WERI-Rb-1 (cell line): ENCODE data around the gene HUS1.

Experiments
- DNase-seq: peaks from one replicate; pipeline ENCODE4 v3.0.0-alpha.2; 2020
- H3K27ac ChIP-seq: fragments of 250-450 bp; sonication (Bioruptor Pico); 2 replicates; pipeline ENCODE4 v1.5.1; 2020; ENCODE audit warnings: mild to moderate bottlenecking, moderate library complexity
- H3K27me3 ChIP-seq: fragments of 250-450 bp; sonication (Bioruptor Pico); 2 replicates; pipeline ENCODE4 v1.5.1; 2021; ENCODE audit warnings: mild to moderate bottlenecking, low read depth, moderate library complexity; ENCODE audit not compliant: insufficient read depth, severe bottlenecking
- H3K36me3 ChIP-seq: fragments of 250-450 bp; sonication (Bioruptor Pico); 2 replicates; pipeline ENCODE4 v1.5.1; 2020; ENCODE audit warnings: mild to moderate bottlenecking, moderate library complexity
- H3K4me3 ChIP-seq: 2 replicates; pipeline ENCODE4 v1.5.1; 2011; ENCODE audit warnings: low read depth, mild to moderate bottlenecking, control low read depth, low read length
- H3K9me3 ChIP-seq: fragments of 250-450 bp; sonication (Bioruptor Pico); 2 replicates; pipeline ENCODE4 v1.5.1; 2021; ENCODE audit warnings: mild to moderate bottlenecking, moderate library complexity; ENCODE audit not compliant: severe bottlenecking
- TF ChIP-seq, protein P1 (sequence below): IDR thresholded peaks from 2 replicates; pipeline ENCODE4 v1.5.1; 2011; ENCODE audit warnings: low read depth, mild to moderate bottlenecking, control low read depth, inconsistent platforms, low read length

HUS1 gene

GRCh38 chr7:47979145-47979831 lies at the start of gene HUS1:
TSS of gene HUS1 (minus strand) at chr7:47979615. CDS start at chr7:47979519, 96 bp downstream.
- peaks cover 3% of the 10 kb centered on the region for H3K9me3 ChIP-seq
- TF ChIP-seq, protein P1, sequence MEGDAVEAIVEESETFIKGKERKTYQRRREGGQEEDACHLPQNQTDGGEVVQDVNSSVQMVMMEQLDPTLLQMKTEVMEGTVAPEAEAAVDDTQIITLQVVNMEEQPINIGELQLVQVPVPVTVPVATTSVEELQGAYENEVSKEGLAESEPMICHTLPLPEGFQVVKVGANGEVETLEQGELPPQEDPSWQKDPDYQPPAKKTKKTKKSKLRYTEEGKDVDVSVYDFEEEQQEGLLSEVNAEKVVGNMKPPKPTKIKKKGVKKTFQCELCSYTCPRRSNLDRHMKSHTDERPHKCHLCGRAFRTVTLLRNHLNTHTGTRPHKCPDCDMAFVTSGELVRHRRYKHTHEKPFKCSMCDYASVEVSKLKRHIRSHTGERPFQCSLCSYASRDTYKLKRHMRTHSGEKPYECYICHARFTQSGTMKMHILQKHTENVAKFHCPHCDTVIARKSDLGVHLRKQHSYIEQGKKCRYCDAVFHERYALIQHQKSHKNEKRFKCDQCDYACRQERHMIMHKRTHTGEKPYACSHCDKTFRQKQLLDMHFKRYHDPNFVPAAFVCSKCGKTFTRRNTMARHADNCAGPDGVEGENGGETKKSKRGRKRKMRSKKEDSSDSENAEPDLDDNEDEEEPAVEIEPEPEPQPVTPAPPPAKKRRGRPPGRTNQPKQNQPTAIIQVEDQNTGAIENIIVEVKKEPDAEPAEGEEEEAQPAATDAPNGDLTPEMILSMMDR = no peak
- peak within 1 kb of the TSS; percentile 95 for H3K4me3 ChIP-seq
- peak within 1 kb of the TSS; percentile 90 for H3K27ac ChIP-seq
- peak; percentile 92 for DNase-seq
- no peaks in the 10 kb centered on the region for H3K27me3 ChIP-seq
- H3K36me3 ChIP-seq = peaks cover 39% of the 10 kb centered on the region

GRCh38 chr7:48028938-48029337 lies 49.5 kb upstream of the HUS1 start, which contains the start of gene SUN3:
TSS of gene SUN3 (minus strand) at chr7:48029107. CDS start at chr7:48028938, 169 bp downstream.
- H3K9me3 ChIP-seq = no peaks in the 10 kb centered on the region
- TF ChIP-seq, protein P1 = no peak
- no peak for DNase-seq
- no peaks in the 10 kb centered on the region for H3K27me3 ChIP-seq
- no peak within 1 kb of the TSS for H3K4me3 ChIP-seq
- no peaks in the 10 kb centered on the region for H3K36me3 ChIP-seq
- H3K27ac ChIP-seq = no peak within 1 kb of the TSS

DNA sequence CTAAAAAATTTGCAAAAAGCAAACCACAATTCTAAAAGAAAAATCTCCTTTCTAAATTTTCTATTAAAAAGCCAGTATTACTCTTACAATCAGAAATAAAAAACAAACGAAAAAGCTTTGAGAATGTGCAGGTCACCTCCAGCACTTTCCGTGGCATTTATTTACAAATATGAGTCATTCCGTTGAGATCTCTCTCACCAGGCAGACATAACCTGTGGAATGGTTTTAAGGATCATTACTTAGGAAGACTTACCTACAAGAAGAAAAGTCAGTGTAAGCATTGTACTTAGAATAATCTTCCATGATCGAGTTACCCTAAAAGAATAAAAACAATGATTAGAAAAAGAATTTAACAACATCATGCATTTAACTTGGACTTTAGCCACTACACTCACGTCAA lies 46.2 kb upstream of the HUS1 start:
- Histone ChIP-seq H3K27me3 (no peaks in the 10 kb centered on the region), H3K9me3 (no peaks in the 10 kb centered on the region), H3K36me3 (no peaks in the 10 kb centered on the region), H3K4me3 (no peak overlapping the region), H3K27ac (no peak overlapping the region)
- TF ChIP-seq, protein P1 = no peak
- DNase-seq = no peak

- Histone ChIP-seq H3K36me3 (no peaks in the 10 kb centered on the region), H3K4me3 (no peak overlapping the region), H3K27ac (no peak overlapping the region), H3K9me3 (no peaks in the 10 kb centered on the region), H3K27me3 (no peaks in the 10 kb centered on the region)
- no peak for DNase-seq
- TF ChIP-seq, protein P1 = no peak
Measured at GRCh38 chr7:48017674-48018073, 38.3 kb upstream of the HUS1 start.

- H3K4me3 ChIP-seq = no peak overlapping the region
- no peaks in the 10 kb centered on the region for H3K36me3 ChIP-seq
- DNase-seq = no peak
- H3K27ac ChIP-seq = no peak overlapping the region
- no peaks in the 10 kb centered on the region for H3K27me3 ChIP-seq
- no peaks in the 10 kb centered on the region for H3K9me3 ChIP-seq
- TF ChIP-seq, protein P1 = no peak
Measured at GRCh38 chr7:48016641-48017040, 37.2 kb upstream of the HUS1 start.

DNA sequence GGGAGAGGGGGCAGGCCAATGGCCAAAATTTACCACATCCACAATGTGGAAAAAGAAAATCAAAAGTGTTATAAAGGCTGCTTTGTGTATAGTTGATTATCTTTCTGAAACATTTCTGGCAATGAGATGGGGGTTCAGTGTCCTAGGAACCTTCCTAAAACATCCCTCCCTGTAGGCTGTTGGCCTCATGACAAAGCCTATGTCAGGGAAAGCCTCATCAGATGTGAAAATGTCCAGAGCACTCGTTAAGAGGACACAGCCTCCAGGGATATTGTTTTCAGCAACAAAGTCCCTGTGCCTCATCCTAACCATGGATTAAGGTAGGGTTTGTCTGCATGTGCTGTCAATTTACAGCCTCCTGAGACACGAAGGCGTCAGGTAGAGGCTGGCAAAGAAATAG lies 32.5 kb upstream of the HUS1 start:
- no peak overlapping the region for H3K4me3 ChIP-seq
- no peaks in the 10 kb centered on the region for H3K36me3 ChIP-seq
- H3K27me3 ChIP-seq = no peaks in the 10 kb centered on the region
- H3K9me3 ChIP-seq = no peaks in the 10 kb centered on the region
- DNase-seq = no peak
- no peak overlapping the region for H3K27ac ChIP-seq
- TF ChIP-seq, protein P1 = no peak
